Activated CD4-positive, CD25-positive, alpha-beta regulatory T cell treated with anti-CD3 and anti-CD28 coated beads, Interleukin-2, amount 50 U/mL, for 72 hours (primary cell): ENCODE data around the gene FAM210A.

Experiments used
- DNase-seq: peaks from one replicate; pipeline ENCODE4 v3.0.0; 2021

FAM210A gene

GRCh38 chr18:13620206-13620672 lies 106.1 kb downstream of the FAM210A start:
- peak; percentile 27 for DNase-seq

GRCh38 chr18:13619505-13620205 lies 106.7 kb downstream of the FAM210A start:
- DNase-seq = peak; percentile 29

GRCh38 chr18:13618760-13619438 lies 107.5 kb downstream of the FAM210A start:
- DNase-seq = peak; percentile 14

- DNase-seq = no peak
These were observed 108.4 kb downstream of the FAM210A start for GRCh38 chr18:13617826-13618515.

GRCh38 chr18:13616525-13617035 lies 109.8 kb downstream of the FAM210A start:
- DNase-seq = no peak

GRCh38 chr18:13616041-13616440 lies 110.3 kb downstream of the FAM210A start:
- DNase-seq = no peak

DNA sequence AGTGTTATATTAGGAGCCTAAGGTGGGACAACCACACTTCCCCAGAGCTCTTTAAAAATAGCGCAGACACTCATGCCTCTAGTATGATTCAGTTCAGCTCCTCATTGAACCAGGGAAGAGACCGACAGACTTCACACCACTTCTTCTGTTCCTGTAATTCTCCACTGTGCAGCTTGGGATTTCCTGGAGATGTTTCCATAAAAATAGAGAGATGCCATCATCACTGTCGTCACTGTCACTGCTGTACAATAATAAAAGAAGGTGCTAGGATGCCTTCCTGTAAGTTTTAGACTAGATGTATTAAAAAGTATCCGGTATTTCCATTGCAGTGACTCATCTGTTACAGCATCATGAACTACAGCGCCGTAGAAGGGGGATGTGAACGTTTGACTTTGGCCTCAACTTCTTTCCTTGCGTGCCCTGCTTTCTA lies 110.9 kb downstream of the FAM210A start:
- DNase-seq = no peak

GRCh38 chr18:13614641-13615288 lies 111.6 kb downstream of the FAM210A start:
- DNase-seq = peak; percentile 54

- DNase-seq = no peak
These were observed 112.5 kb downstream of the FAM210A start for GRCh38 chr18:13613591-13614501.
